IMR-90 (cell line): ENCODE results near the gene CDH26. TPM values are rescaled to one million over a fixed set of nuclear protein-coding genes. Genes with fewer than 3 reads are reported as not detected.

Source experiments
- ATAC-seq: fragments of 200-7000 bp; cut with Tn5 transposase; 2 replicates; pipeline ENCODE4 v1.9.1; 2020; ENCODE audit warnings: low read depth, mild to moderate bottlenecking, moderate library complexity
- BruUV-seq: library from RNA; stranded (reverse); fragments of 400-500 nt; replicated peaks from 2 replicates; lab custom pipeline; 2021; lab: Mats Ljungman, UMichigan
- CTCF ChIA-PET: fragments of 300-600 bp; formaldehyde crosslinking; extraction: SDS; loops from one replicate; lab custom pipeline; 2021; ENCODE audit warnings: antibody characterized with exemption; lab: Yijun Ruan, JAX
- POLR2A ChIA-PET: fragments of 300-600 bp; sonication (Branson Sonifier 250); formaldehyde crosslinking; loops from one replicate; lab custom pipeline; 2022; ENCODE audit warnings: antibody characterized with exemption; ENCODE audit not compliant: unreplicated experiment; lab: Charles Lee
- DNase-seq: peaks from one replicate; pipeline ENCODE4 v3.0.0; 2013
- H2AFZ ChIP-seq: replicated peaks from 2 replicates; pipeline ENCODE3; 2013; ENCODE audit warnings: low read length, mild to moderate bottlenecking; ENCODE audit not compliant: poor library complexity
- H2AK5ac ChIP-seq: 2 replicates; pipeline ENCODE4 v1.6.1; 2013; ENCODE audit warnings: low read depth, low read length, inconsistent platforms
- H2AK9ac ChIP-seq: replicated peaks from 2 replicates; pipeline ENCODE3; 2013; ENCODE audit warnings: mild to moderate bottlenecking, low read depth, low read length, moderate library complexity; ENCODE audit not compliant: poor library complexity
- H2BK120ac ChIP-seq: 2 replicates; pipeline ENCODE4 v1.6.1; 2013; ENCODE audit warnings: low read depth, low read length, inconsistent platforms
- H2BK15ac ChIP-seq: 3 replicates; pipeline ENCODE4 v1.6.1; 2013; ENCODE audit warnings: low read depth, low read length, inconsistent platforms
- H2BK20ac ChIP-seq: 2 replicates; pipeline ENCODE4 v1.6.1; 2013; ENCODE audit warnings: low read depth, mild to moderate bottlenecking, inconsistent platforms, low read length, moderate library complexity
- H2BK5ac ChIP-seq: 2 replicates; pipeline ENCODE4 v1.6.1; 2013; ENCODE audit warnings: mild to moderate bottlenecking, low read depth, low read length, inconsistent platforms; ENCODE audit not compliant: poor library complexity, severe bottlenecking
- H3K14ac ChIP-seq: replicated peaks from 2 replicates; pipeline ENCODE4 v1.6.1; 2013; ENCODE audit warnings: low read depth, low read length, inconsistent platforms
- H3K18ac ChIP-seq: 2 replicates; pipeline ENCODE4 v1.6.1; 2013; ENCODE audit warnings: low read depth, low read length, control low read depth
- H3K23ac ChIP-seq: 2 replicates; pipeline ENCODE4 v1.6.1; 2013; ENCODE audit warnings: low read depth, low read length, inconsistent platforms
- H3K27ac ChIP-seq: 2 replicates; pipeline ENCODE4 v1.5.1; 2013; ENCODE audit warnings: mild to moderate bottlenecking, control low read depth, low read length; ENCODE audit not compliant: insufficient read depth
- H3K27me3 ChIP-seq: 2 replicates; pipeline ENCODE4 v1.6.1; 2013; ENCODE audit warnings: low read length; ENCODE audit not compliant: control insufficient read depth, insufficient read depth
- H3K36me3 ChIP-seq: 2 replicates; pipeline ENCODE4 v1.6.1; 2013; ENCODE audit warnings: low read length, mixed read lengths; ENCODE audit not compliant: control insufficient read depth, insufficient read depth
- H3K4ac ChIP-seq: 2 replicates; pipeline ENCODE4 v1.6.1; 2013; ENCODE audit warnings: low read depth, low read length, inconsistent platforms
- H3K4me1 ChIP-seq: 2 replicates; pipeline ENCODE4 v1.6.1; 2013; ENCODE audit warnings: low read length, mixed read lengths; ENCODE audit not compliant: control insufficient read depth, insufficient read depth
- H3K4me2 ChIP-seq: 2 replicates; pipeline ENCODE4 v1.6.1; 2013; ENCODE audit warnings: low read depth, mild to moderate bottlenecking, control low read depth, low read length, moderate library complexity
- H3K4me3 ChIP-seq: 2 replicates; pipeline ENCODE4 v1.5.1; 2013; ENCODE audit warnings: low read depth, mild to moderate bottlenecking, control low read depth, low read length, moderate library complexity; ENCODE audit not compliant: insufficient read depth
- H3K56ac ChIP-seq: 2 replicates; pipeline ENCODE4 v1.6.1; 2013; ENCODE audit warnings: low read length, inconsistent platforms; ENCODE audit not compliant: insufficient read depth; ENCODE audit errors: extremely low read depth
- H3K79me1 ChIP-seq, 2 experiments: 2 replicates each; pipeline ENCODE4 v1.6.1; 2013; ENCODE audit warnings: low read length in 2 of 2, inconsistent platforms in 1 of 2, low read depth in 1 of 2
- H3K9ac ChIP-seq: 2 replicates; pipeline ENCODE4 v1.6.1; 2013; ENCODE audit warnings: low read depth, low read length, control low read depth
- H3K9me1 ChIP-seq: 2 replicates; pipeline ENCODE4 v1.6.1; 2013; ENCODE audit warnings: low read length, inconsistent platforms; ENCODE audit not compliant: insufficient read depth
- H3K9me3 ChIP-seq: 2 replicates; pipeline ENCODE4 v1.6.1; 2013; ENCODE audit warnings: low read length; ENCODE audit not compliant: control insufficient read depth, insufficient read depth
- H4K20me1 ChIP-seq: 2 replicates; pipeline ENCODE4 v1.6.1; 2013; ENCODE audit warnings: low read length, inconsistent platforms; ENCODE audit not compliant: insufficient read depth
- H4K5ac ChIP-seq: 2 replicates; pipeline ENCODE4 v1.6.1; 2013; ENCODE audit warnings: mild to moderate bottlenecking, low read depth, low read length, control low read depth
- H4K8ac ChIP-seq, 2 experiments: 2 replicates each; pipeline ENCODE4 v1.6.1; 2013; ENCODE audit warnings: low read depth in 2 of 2, low read length in 2 of 2, control low read depth in 1 of 2, inconsistent platforms in 1 of 2
- H4K91ac ChIP-seq: 2 replicates; pipeline ENCODE4 v1.6.1; 2013; ENCODE audit warnings: low read depth, low read length, inconsistent platforms; ENCODE audit not compliant: insufficient read depth
- CEBPB ChIP-seq: IDR thresholded peaks from 2 replicates; pipeline ENCODE4 v1.6.1; 2012; ENCODE audit warnings: low read depth, low read length, improper control_type of control experiment
- RCOR1 ChIP-seq: IDR thresholded peaks from 2 replicates; pipeline ENCODE4 v1.6.1; 2012; ENCODE audit warnings: mild to moderate bottlenecking, low read length, improper control_type of control experiment; ENCODE audit not compliant: insufficient replicate concordance
- WGBS, 2 experiments: methylation state at CpG; one replicate each; pipeline versions ENCODE4 v1.1.5 to v1.1.7; 2013; ENCODE audit warnings: missing lambda C conversion rate in 2 of 2; ENCODE audit not compliant: insufficient read length in 1 of 2; ENCODE audit errors: extremely low coverage in 2 of 2; 5-methylcytosine and 5-hydroxymethylcytosine counted together
- dilution Hi-C: fragments of 300-500 bp; cut with HindIII; formaldehyde crosslinking; loops from one replicate; pipeline ENCODE4 v1.14.3; 2018; ENCODE audit warnings: low sequenced_read_pairs; ENCODE audit not compliant: unreplicated experiment
- in situ Hi-C: fragments of 300-500 bp; cut with MboI; formaldehyde crosslinking; loops from 3 replicates; pipeline ENCODE4 v1.14.3; 2019; ENCODE audit warnings: low sequenced_read_pairs, inconsistent platforms, mixed read lengths
- intact Hi-C: fragments of 100-400 bp; cut with micrococcal nuclease; formaldehyde crosslinking; loops from 2 replicates; pipeline ENCODE4 v1.10.0; 2022
- polyA plus RNA-seq, 3 experiments: library from polyadenylated mRNA; depleted of rRNA; stranded (reverse); fragments of >200 nt; gene quantifications; 2 replicates each; pipeline ENCODE4 v1.2.3, GENCODE V29; 2012; ENCODE audit warnings: low replicate concordance in 1 of 3
- total RNA-seq: library from RNA; depleted of rRNA; stranded (reverse); fragments of >200 nt; gene quantifications from 2 replicates; pipeline ENCODE4 v1.2.3, GENCODE V29; 2012

The CDH26 gene
- total and polyA plus RNA-seq, 2 of the 4 experiments (the other 2 are of a cell fraction): not detected

GRCh38 chr20:59983076-59983475 lies 24.9 kb downstream of the CDH26 start:
- Histone ChIP-seq H3K9ac (no peak overlapping the region), H2AK9ac (no peak overlapping the region), H3K27ac (no peak overlapping the region), H3K9me1 (no peaks in the 10 kb centered on the region), H4K91ac (no peak overlapping the region), H3K18ac (no peak overlapping the region), H3K9me3 (no peaks in the 10 kb centered on the region), H3K14ac (no peak overlapping the region), H3K23ac (no peak overlapping the region), H4K20me1 (no peaks in the 10 kb centered on the region), H2BK20ac (no peak overlapping the region), H3K4me1 (no peaks in the 10 kb centered on the region), H3K27me3 (peaks cover 2% of the 10 kb centered on the region; the same call in 1 of the 2 replicates), H2BK15ac (no peak overlapping the region), H3K4me2 (no peak overlapping the region), H4K5ac (no peak overlapping the region), H2BK5ac (no peak overlapping the region), H3K4ac (no peak overlapping the region), H2BK120ac (no peak overlapping the region), H3K56ac (no peak overlapping the region), H4K8ac (no peak overlapping the region), H3K36me3 (no peaks in the 10 kb centered on the region), H2AK5ac (no peak overlapping the region), H3K79me1 (no peaks in the 10 kb centered on the region), H2AFZ (no peak overlapping the region), H3K4me3 (no peak overlapping the region)
- no peak for TF ChIP-seq CEBPB
- no peak for TF ChIP-seq RCOR1
- no TSS peak for BruUV-seq
- intact Hi-C loops (no loop called here), in situ Hi-C loops (no loop called here), dilution Hi-C loops (no loop called here)
- no peak for ATAC-seq
- ChIA-PET POLR2A (no interaction called here), CTCF (no interaction called here)
- no CpG with 5 or more reads among the region's 9 CpGs for WGBS, 2 experiments
- no peak for DNase-seq
